Measurements from ENCODE around the gene JAKMIP2. TPM values are rescaled to one million over a fixed set of nuclear protein-coding genes. Genes with fewer than 3 reads are reported as not detected.

JAKMIP2 gene
- polyA plus RNA-seq, 2 donors = 0.10 to 0.20 TPM

GRCh38 chr5:147659166-147659929 is 123.2 kb downstream of the JAKMIP2 start:
- WGBS, 2 donors = 56 to 62% methylated on average over 15 of the region's 15 CpGs
- Histone ChIP-seq H3K4me1 (ENCODE audit: control insufficient read depth in 2 of 2, insufficient read depth in 2 of 2, low read length in 1 of 2) (no peaks in the 10 kb centered on the region), H3K27ac (ENCODE audit: low read depth in 2 of 2, low read length in 1 of 2) (no peak overlapping the region), H3K9me3 (ENCODE audit: control insufficient read depth in 2 of 2, insufficient read depth in 1 of 2, low read depth in 1 of 2, low read length in 1 of 2) (peaks cover 0 to 4% of the 10 kb centered on the region in 2 donors), H3K27me3 (ENCODE audit: control insufficient read depth in 1 of 2, insufficient read depth in 2 of 2, low read length in 2 of 2) (no peaks in the 10 kb centered on the region), H3K4me3 (ENCODE audit: low read depth in 1 of 2, low read length in 2 of 2) (no peak overlapping the region), H3K36me3 (ENCODE audit: control insufficient read depth in 2 of 2, insufficient read depth in 2 of 2, low read length in 1 of 2) (no peaks in the 10 kb centered on the region)

- no peaks in the 10 kb centered on the region for H3K4me1 ChIP-seq (ENCODE audit: control insufficient read depth in 2 of 2, insufficient read depth in 2 of 2, low read length in 1 of 2)
- no peak overlapping the region for H3K4me3 ChIP-seq (ENCODE audit: low read depth in 1 of 2, low read length in 2 of 2)
- H3K27me3 ChIP-seq (ENCODE audit: control insufficient read depth in 1 of 2, insufficient read depth in 2 of 2, low read length in 2 of 2) = no peaks in the 10 kb centered on the region
- WGBS, 2 donors = 83 to 84% methylated on average over 8 of the region's 8 CpGs
- H3K9me3 ChIP-seq (ENCODE audit: control insufficient read depth in 2 of 2, insufficient read depth in 1 of 2, low read depth in 1 of 2, low read length in 1 of 2) = peaks cover 0 to 4% of the 10 kb centered on the region in 2 donors
- H3K36me3 ChIP-seq (ENCODE audit: control insufficient read depth in 2 of 2, insufficient read depth in 2 of 2, low read length in 1 of 2) = no peaks in the 10 kb centered on the region
- H3K27ac ChIP-seq (ENCODE audit: low read depth in 2 of 2, low read length in 1 of 2) = no peak overlapping the region
Measured at GRCh38 chr5:147658293-147658932, 124.1 kb downstream of the JAKMIP2 start.

- H3K27me3 ChIP-seq (ENCODE audit: control insufficient read depth in 1 of 2, insufficient read depth in 2 of 2, low read length in 2 of 2) = no peaks in the 10 kb centered on the region
- H3K4me3 ChIP-seq (ENCODE audit: low read depth in 1 of 2, low read length in 2 of 2) = no peak overlapping the region
- H3K4me1 ChIP-seq (ENCODE audit: control insufficient read depth in 2 of 2, insufficient read depth in 2 of 2, low read length in 1 of 2) = no peaks in the 10 kb centered on the region
- H3K36me3 ChIP-seq (ENCODE audit: control insufficient read depth in 2 of 2, insufficient read depth in 2 of 2, low read length in 1 of 2) = no peaks in the 10 kb centered on the region
- 64 to 82% methylated on average over 1 of the region's 1 CpG for whole genome bisulfite sequencing, 2 donors
- no peak overlapping the region for H3K27ac ChIP-seq (ENCODE audit: low read depth in 2 of 2, low read length in 1 of 2)
- no peaks in the 10 kb centered on the region for H3K9me3 ChIP-seq (ENCODE audit: control insufficient read depth in 2 of 2, insufficient read depth in 1 of 2, low read depth in 1 of 2, low read length in 1 of 2)
Measured at GRCh38 chr5:147648597-147648996, 133.9 kb downstream of the JAKMIP2 start.

GRCh38 chr5:147645197-147645596 is 137.3 kb downstream of the JAKMIP2 start:
- Histone ChIP-seq H3K27me3 (ENCODE audit: control insufficient read depth in 1 of 2, insufficient read depth in 2 of 2, low read length in 2 of 2) (no peaks in the 10 kb centered on the region), H3K9me3 (ENCODE audit: control insufficient read depth in 2 of 2, insufficient read depth in 1 of 2, low read depth in 1 of 2, low read length in 1 of 2) (no peaks in the 10 kb centered on the region), H3K36me3 (ENCODE audit: control insufficient read depth in 2 of 2, insufficient read depth in 2 of 2, low read length in 1 of 2) (no peaks in the 10 kb centered on the region), H3K4me1 (ENCODE audit: control insufficient read depth in 2 of 2, insufficient read depth in 2 of 2, low read length in 1 of 2) (no peaks in the 10 kb centered on the region), H3K4me3 (ENCODE audit: low read depth in 1 of 2, low read length in 2 of 2) (no peak overlapping the region), H3K27ac (ENCODE audit: low read depth in 2 of 2, low read length in 1 of 2) (no peak overlapping the region)
- 62 to 84% methylated on average over 11 of the region's 11 CpGs for WGBS, 2 donors

- Histone ChIP-seq H3K27ac (ENCODE audit: low read depth in 2 of 2, low read length in 1 of 2) (no peak overlapping the region), H3K27me3 (ENCODE audit: control insufficient read depth in 1 of 2, insufficient read depth in 2 of 2, low read length in 2 of 2) (no peaks in the 10 kb centered on the region), H3K4me1 (ENCODE audit: control insufficient read depth in 2 of 2, insufficient read depth in 2 of 2, low read length in 1 of 2) (no peaks in the 10 kb centered on the region), H3K9me3 (ENCODE audit: control insufficient read depth in 2 of 2, insufficient read depth in 1 of 2, low read depth in 1 of 2, low read length in 1 of 2) (no peaks in the 10 kb centered on the region), H3K4me3 (ENCODE audit: low read depth in 1 of 2, low read length in 2 of 2) (no peak overlapping the region), H3K36me3 (ENCODE audit: control insufficient read depth in 2 of 2, insufficient read depth in 2 of 2, low read length in 1 of 2) (no peaks in the 10 kb centered on the region)
- 95 to 96% methylated on average over 1 of the region's 1 CpG for WGBS, 2 donors
Measured at GRCh38 chr5:147644460-147644859, 138.1 kb downstream of the JAKMIP2 start.

- 56 to 71% methylated on average over 1 of the region's 1 CpG for WGBS, 2 donors
- no peaks in the 10 kb centered on the region for H3K4me1 ChIP-seq (ENCODE audit: control insufficient read depth in 2 of 2, insufficient read depth in 2 of 2, low read length in 1 of 2)
- H3K9me3 ChIP-seq (ENCODE audit: control insufficient read depth in 2 of 2, insufficient read depth in 1 of 2, low read depth in 1 of 2, low read length in 1 of 2) = no peaks in the 10 kb centered on the region
- H3K36me3 ChIP-seq (ENCODE audit: control insufficient read depth in 2 of 2, insufficient read depth in 2 of 2, low read length in 1 of 2) = no peaks in the 10 kb centered on the region
- no peaks in the 10 kb centered on the region for H3K27me3 ChIP-seq (ENCODE audit: control insufficient read depth in 1 of 2, insufficient read depth in 2 of 2, low read length in 2 of 2)
- H3K4me3 ChIP-seq (ENCODE audit: low read depth in 1 of 2, low read length in 2 of 2) = no peak overlapping the region
- H3K27ac ChIP-seq (ENCODE audit: low read depth in 2 of 2, low read length in 1 of 2) = no peak overlapping the region
Measured at GRCh38 chr5:147643142-147643541, 139.4 kb downstream of the JAKMIP2 start.

GRCh38 chr5:147642666-147643065 is 139.9 kb downstream of the JAKMIP2 start:
- 56 to 62% methylated on average over 3 of the region's 3 CpGs for WGBS, 2 donors

GRCh38 chr5:147639321-147639720 is 143.2 kb downstream of the JAKMIP2 start:
- H3K36me3 ChIP-seq (ENCODE audit: control insufficient read depth in 2 of 2, insufficient read depth in 2 of 2, low read length in 1 of 2) = no peaks in the 10 kb centered on the region
- H3K27me3 ChIP-seq (ENCODE audit: control insufficient read depth in 1 of 2, insufficient read depth in 2 of 2, low read length in 2 of 2) = no peaks in the 10 kb centered on the region
- no peaks in the 10 kb centered on the region for H3K9me3 ChIP-seq (ENCODE audit: control insufficient read depth in 2 of 2, insufficient read depth in 1 of 2, low read depth in 1 of 2, low read length in 1 of 2)
- no peak overlapping the region for H3K4me3 ChIP-seq (ENCODE audit: low read depth in 1 of 2, low read length in 2 of 2)
- WGBS, 2 donors = 58 to 74% methylated on average over 5 of the region's 5 CpGs
- peaks cover 0 to 2% of the 10 kb centered on the region in 2 donors for H3K4me1 ChIP-seq (ENCODE audit: control insufficient read depth in 2 of 2, insufficient read depth in 2 of 2, low read length in 1 of 2)
- no peak overlapping the region for H3K27ac ChIP-seq (ENCODE audit: low read depth in 2 of 2, low read length in 1 of 2)

More at GRCh38 chr5:147642666-147643065, 139.9 kb downstream of the JAKMIP2 start:
- H3K27me3 ChIP-seq (ENCODE audit: control insufficient read depth in 1 of 2, insufficient read depth in 2 of 2, low read length in 2 of 2) = no peaks in the 10 kb centered on the region
- H3K4me1 ChIP-seq (ENCODE audit: control insufficient read depth in 2 of 2, insufficient read depth in 2 of 2, low read length in 1 of 2) = no peaks in the 10 kb centered on the region
- no peaks in the 10 kb centered on the region for H3K36me3 ChIP-seq (ENCODE audit: control insufficient read depth in 2 of 2, insufficient read depth in 2 of 2, low read length in 1 of 2)
- no peak overlapping the region for H3K4me3 ChIP-seq (ENCODE audit: low read depth in 1 of 2, low read length in 2 of 2)
- H3K9me3 ChIP-seq (ENCODE audit: control insufficient read depth in 2 of 2, insufficient read depth in 1 of 2, low read depth in 1 of 2, low read length in 1 of 2) = no peaks in the 10 kb centered on the region
- no peak overlapping the region for H3K27ac ChIP-seq (ENCODE audit: low read depth in 2 of 2, low read length in 1 of 2)

GRCh38 chr5:147636729-147636984 is 145.9 kb downstream of the JAKMIP2 start:
- H3K4me3 ChIP-seq (ENCODE audit: low read depth in 1 of 2, low read length in 2 of 2) = no peak overlapping the region
- H3K27ac ChIP-seq (ENCODE audit: low read depth in 2 of 2, low read length in 1 of 2) = no peak overlapping the region
- WGBS, 2 donors = 85 to 91% methylated on average over 3 of the region's 3 CpGs
- H3K27me3 ChIP-seq (ENCODE audit: control insufficient read depth in 1 of 2, insufficient read depth in 2 of 2, low read length in 2 of 2) = no peaks in the 10 kb centered on the region
- H3K36me3 ChIP-seq (ENCODE audit: control insufficient read depth in 2 of 2, insufficient read depth in 2 of 2, low read length in 1 of 2) = no peaks in the 10 kb centered on the region
- no peaks in the 10 kb centered on the region for H3K9me3 ChIP-seq (ENCODE audit: control insufficient read depth in 2 of 2, insufficient read depth in 1 of 2, low read depth in 1 of 2, low read length in 1 of 2)
- H3K4me1 ChIP-seq (ENCODE audit: control insufficient read depth in 2 of 2, insufficient read depth in 2 of 2, low read length in 1 of 2) = peaks cover 0 to 2% of the 10 kb centered on the region in 2 donors
